T-helper 22 cell (primary cell): Measurements from ENCODE around the gene CCDC107.
A peak's percentile ranks its signal among the peaks of the same experiment; 100 is the strongest.

Source experiments
- DNase-seq: peaks from one replicate; pipeline ENCODE4 v3.0.0-alpha.2; 2020; ENCODE audit warnings: low read depth

Gene CCDC107

GRCh38 chr9:35660966-35661415 is 2.9 kb downstream of the CCDC107 start:
- DNase-seq: no peak

GRCh38 chr9:35661756-35662350 is 3.8 kb downstream of the CCDC107 start:
- DNase-seq: peak; percentile 61

- DNase-seq: no peak
Measured at GRCh38 chr9:35662437-35662836, 4.3 kb downstream of the CCDC107 start.

GRCh38 chr9:35664531-35665470 is 6.7 kb downstream of the CCDC107 start, which contains the start of gene ARHGEF39:
Gene ARHGEF39, minus strand, starts transcription at chr9:35665195. Its CDS starts 26 bp downstream, at chr9:35665169.
- peak; percentile 58 for DNase-seq

GRCh38 chr9:35665471-35665818 is 7.4 kb downstream of the CCDC107 start:
- no peak for DNase-seq

- no peak for DNase-seq
Measured at GRCh38 chr9:35666045-35666444, 8.0 kb downstream of the CCDC107 start.

GRCh38 chr9:35666549-35666948 is 8.5 kb downstream of the CCDC107 start:
- no peak for DNase-seq

GRCh38 chr9:35667939-35668338 is 9.8 kb downstream of the CCDC107 start:
- no peak for DNase-seq

- no peak for DNase-seq
Measured at GRCh38 chr9:35669331-35670145, 11.4 kb downstream of the CCDC107 start.

- no peak for DNase-seq
Measured at GRCh38 chr9:35673132-35674024, 15.3 kb downstream of the CCDC107 start, which contains the start of gene CA9. Gene CA9, plus strand, starts transcription at chr9:35673928. Its CDS starts 32 bp downstream, at chr9:35673960.

- DNase-seq: no peak
Measured at GRCh38 chr9:35674025-35674361, 15.9 kb downstream of the CCDC107 start.

- no peak for DNase-seq
Measured at GRCh38 chr9:35675204-35675603, 17.1 kb downstream of the CCDC107 start.

GRCh38 chr9:35675732-35676392 is 17.8 kb downstream of the CCDC107 start:
- DNase-seq: no peak

GRCh38 chr9:35679091-35679490 is 21.0 kb downstream of the CCDC107 start:
- DNase-seq: no peak

- DNase-seq: no peak
Measured at GRCh38 chr9:35679766-35680330, 21.8 kb downstream of the CCDC107 start.

GRCh38 chr9:35680331-35681105 is 22.4 kb downstream of the CCDC107 start:
- no peak for DNase-seq

GRCh38 chr9:35681341-35682002 is 23.4 kb downstream of the CCDC107 start:
- no peak for DNase-seq

GRCh38 chr9:35682051-35682450 is 24.0 kb downstream of the CCDC107 start:
- DNase-seq: no peak
